Mesendoderm (in vitro differentiated cells): ENCODE results near the gene GALNT18.

Source experiments
- DNase-seq: peaks from one replicate; pipeline ENCODE4 v3.0.0; 2013
- H2AK5ac ChIP-seq: 2 replicates; pipeline ENCODE4 v1.6.1; 2013; ENCODE audit warnings: low read length, inconsistent platforms
- H2BK120ac ChIP-seq: 2 replicates; pipeline ENCODE4 v1.6.1; 2013; ENCODE audit warnings: low read depth, mild to moderate bottlenecking, low read length, moderate library complexity, mixed read lengths
- H2BK15ac ChIP-seq: replicated peaks from 2 replicates; pipeline ENCODE4 v1.6.1; 2013; ENCODE audit warnings: low read depth, mild to moderate bottlenecking, moderate library complexity
- H2BK5ac ChIP-seq: 2 replicates; pipeline ENCODE4 v1.6.1; 2013; ENCODE audit warnings: low read length, inconsistent platforms
- H3K18ac ChIP-seq: 2 replicates; pipeline ENCODE4 v1.6.1; 2013; ENCODE audit warnings: mild to moderate bottlenecking, low read length, mixed read lengths
- H3K23ac ChIP-seq: one replicate; pipeline ENCODE4 v1.6.1; 2013; ENCODE audit warnings: low read length
- H3K27ac ChIP-seq: 2 replicates; pipeline ENCODE4 v1.5.1; 2013; ENCODE audit warnings: low read depth, mild to moderate bottlenecking, inconsistent platforms, low read length, moderate library complexity
- H3K27me3 ChIP-seq: 2 replicates; pipeline ENCODE4 v1.6.1; 2013; ENCODE audit warnings: low read length, control low read depth, mild to moderate bottlenecking, inconsistent platforms; ENCODE audit not compliant: insufficient read depth, poor library complexity
- H3K36me3 ChIP-seq: 2 replicates; pipeline ENCODE4 v1.6.1; 2013; ENCODE audit warnings: low read length, inconsistent platforms; ENCODE audit not compliant: control insufficient read depth, insufficient read depth
- H3K4ac ChIP-seq: one replicate; pipeline ENCODE4 v1.6.1; 2013; ENCODE audit warnings: low read depth, mild to moderate bottlenecking, low read length, moderate library complexity
- H3K4me1 ChIP-seq: 2 replicates; pipeline ENCODE4 v1.6.1; 2013; ENCODE audit warnings: low read depth, low read length, inconsistent platforms; ENCODE audit not compliant: control insufficient read depth
- H3K4me2 ChIP-seq: 2 replicates; pipeline ENCODE4 v1.6.1; 2013; ENCODE audit warnings: low read length
- H3K4me3 ChIP-seq: 2 replicates; pipeline ENCODE4 v1.5.1; 2013; ENCODE audit warnings: mild to moderate bottlenecking, low read length
- H3K56ac ChIP-seq: one replicate; pipeline ENCODE4 v1.6.1; 2013; ENCODE audit warnings: low read length
- H3K79me1 ChIP-seq: 2 replicates; pipeline ENCODE4 v1.6.1; 2013; ENCODE audit warnings: low read length, inconsistent platforms
- H3K79me2 ChIP-seq: 2 replicates; pipeline ENCODE4 v1.6.1; 2013; ENCODE audit warnings: mild to moderate bottlenecking, low read length; ENCODE audit not compliant: control insufficient read depth, insufficient read depth
- H3K9ac ChIP-seq: 2 replicates; pipeline ENCODE4 v1.6.1; 2013; ENCODE audit warnings: low read length, inconsistent platforms
- H4K5ac ChIP-seq: one replicate; pipeline ENCODE4 v1.6.1; 2013; ENCODE audit warnings: low read length
- H4K8ac ChIP-seq: one replicate; pipeline ENCODE4 v1.6.1; 2013; ENCODE audit warnings: low read depth, mild to moderate bottlenecking, control low read depth, low read length, moderate library complexity
- WGBS: extraction: QIAGEN DNeasy Blood & Tissue Kit; methylation state at CpG from one replicate; pipeline ENCODE4 v1.1.7; 2013; ENCODE audit warnings: low lambda C conversion rate, missing lambda C conversion rate; ENCODE audit not compliant: insufficient coverage; ENCODE audit errors: extremely low coverage; 5-methylcytosine and 5-hydroxymethylcytosine counted together

Gene GALNT18

GRCh38 chr11:11414996-11415395 is 206.8 kb downstream of the GALNT18 start:
- no peak overlapping the region for H3K18ac ChIP-seq
- no peaks in the 10 kb centered on the region for H3K27me3 ChIP-seq
- H4K8ac ChIP-seq, result no peak overlapping the region
- no peak overlapping the region for H3K23ac ChIP-seq
- H3K56ac ChIP-seq, result no peak overlapping the region
- H2BK5ac ChIP-seq, result no peak overlapping the region
- H3K36me3 ChIP-seq, result no peaks in the 10 kb centered on the region
- H3K27ac ChIP-seq, result no peak overlapping the region
- H3K4ac ChIP-seq, result no peak overlapping the region
- no peak overlapping the region for H4K5ac ChIP-seq
- H2BK120ac ChIP-seq, result no peak overlapping the region
- no CpG with 5 or more reads among the region's 7 CpGs for WGBS
- no peak overlapping the region for H3K9ac ChIP-seq
- DNase-seq, result no peak
- peaks cover 2% of the 10 kb centered on the region for H3K4me1 ChIP-seq
- no peaks in the 10 kb centered on the region for H3K79me1 ChIP-seq
- H3K79me2 ChIP-seq, result no peaks in the 10 kb centered on the region
- H3K4me2 ChIP-seq, result no peak overlapping the region
- H2AK5ac ChIP-seq, result no peak overlapping the region
- no peak overlapping the region for H2BK15ac ChIP-seq
- no peak overlapping the region for H3K4me3 ChIP-seq

GRCh38 chr11:11413776-11414175 is 208.0 kb downstream of the GALNT18 start:
- no peak overlapping the region for H2BK5ac ChIP-seq
- no peak overlapping the region for H3K23ac ChIP-seq
- no peak overlapping the region for H3K27ac ChIP-seq
- no peak overlapping the region for H2BK120ac ChIP-seq
- no peak overlapping the region for H3K18ac ChIP-seq
- no peak overlapping the region for H4K5ac ChIP-seq
- H3K4ac ChIP-seq, result no peak overlapping the region
- no peak overlapping the region for H2BK15ac ChIP-seq
- no peak overlapping the region for H3K9ac ChIP-seq
- H3K4me1 ChIP-seq, result peaks cover 5% of the 10 kb centered on the region
- WGBS, result no CpG with 5 or more reads among the region's 6 CpGs
- no peaks in the 10 kb centered on the region for H3K36me3 ChIP-seq
- no peaks in the 10 kb centered on the region for H3K79me1 ChIP-seq
- H3K27me3 ChIP-seq, result no peaks in the 10 kb centered on the region
- no peak overlapping the region for H4K8ac ChIP-seq
- no peak overlapping the region for H2AK5ac ChIP-seq
- H3K56ac ChIP-seq, result no peak overlapping the region
- no peak overlapping the region for H3K4me3 ChIP-seq
- DNase-seq, result no peak
- no peaks in the 10 kb centered on the region for H3K79me2 ChIP-seq
- no peak overlapping the region for H3K4me2 ChIP-seq

GRCh38 chr11:11411401-11411985 is 210.3 kb downstream of the GALNT18 start:
- Histone ChIP-seq H3K4me3 (no peak overlapping the region), H2BK120ac (no peak overlapping the region), H2BK15ac (no peak overlapping the region), H2BK5ac (no peak overlapping the region), H3K9ac (no peak overlapping the region), H3K4me1 (peaks cover 5% of the 10 kb centered on the region), H3K36me3 (no peaks in the 10 kb centered on the region), H3K4me2 (no peak overlapping the region), H3K79me1 (no peaks in the 10 kb centered on the region), H3K23ac (no peak overlapping the region), H3K27me3 (no peaks in the 10 kb centered on the region), H3K4ac (no peak overlapping the region), H2AK5ac (no peak overlapping the region), H3K18ac (no peak overlapping the region), H3K27ac (no peak overlapping the region), H3K56ac (no peak overlapping the region), H3K79me2 (no peaks in the 10 kb centered on the region), H4K5ac (no peak overlapping the region), H4K8ac (no peak overlapping the region)
- no peak for DNase-seq
- no CpG with 5 or more reads among the region's 8 CpGs for WGBS

GRCh38 chr11:11409901-11410300 is 211.9 kb downstream of the GALNT18 start:
- no peak overlapping the region for H3K27ac ChIP-seq
- no CpG with 5 or more reads among the region's 3 CpGs for WGBS
- no peak overlapping the region for H4K8ac ChIP-seq
- no peaks in the 10 kb centered on the region for H3K79me2 ChIP-seq
- H3K4me3 ChIP-seq, result no peak overlapping the region
- no peak overlapping the region for H2BK15ac ChIP-seq
- H3K79me1 ChIP-seq, result no peaks in the 10 kb centered on the region
- no peak overlapping the region for H3K18ac ChIP-seq
- H3K56ac ChIP-seq, result no peak overlapping the region
- H2AK5ac ChIP-seq, result no peak overlapping the region
- H4K5ac ChIP-seq, result no peak overlapping the region
- no peak overlapping the region for H3K4ac ChIP-seq
- no peak for DNase-seq
- H2BK120ac ChIP-seq, result no peak overlapping the region
- no peak overlapping the region for H3K23ac ChIP-seq
- no peaks in the 10 kb centered on the region for H3K36me3 ChIP-seq
- no peaks in the 10 kb centered on the region for H3K27me3 ChIP-seq
- H2BK5ac ChIP-seq, result no peak overlapping the region
- H3K4me2 ChIP-seq, result no peak overlapping the region
- H3K9ac ChIP-seq, result no peak overlapping the region
- peaks cover 5% of the 10 kb centered on the region for H3K4me1 ChIP-seq

- H4K8ac ChIP-seq, result no peak overlapping the region
- H4K5ac ChIP-seq, result no peak overlapping the region
- H3K23ac ChIP-seq, result no peak overlapping the region
- H3K79me1 ChIP-seq, result no peaks in the 10 kb centered on the region
- H2AK5ac ChIP-seq, result no peak overlapping the region
- H3K4me3 ChIP-seq, result no peak overlapping the region
- H2BK15ac ChIP-seq, result no peak overlapping the region
- H3K36me3 ChIP-seq, result no peaks in the 10 kb centered on the region
- H2BK120ac ChIP-seq, result no peak overlapping the region
- H3K4me1 ChIP-seq, result peaks cover 6% of the 10 kb centered on the region
- H3K4ac ChIP-seq, result no peak overlapping the region
- H3K27ac ChIP-seq, result no peak overlapping the region
- WGBS, result no CpG with 5 or more reads among the region's 6 CpGs
- no peaks in the 10 kb centered on the region for H3K79me2 ChIP-seq
- no peak for DNase-seq
- no peaks in the 10 kb centered on the region for H3K27me3 ChIP-seq
- H3K56ac ChIP-seq, result no peak overlapping the region
- no peak overlapping the region for H3K4me2 ChIP-seq
- no peak overlapping the region for H3K9ac ChIP-seq
- no peak overlapping the region for H2BK5ac ChIP-seq
- H3K18ac ChIP-seq, result no peak overlapping the region
Measured at GRCh38 chr11:11409224-11409623, 212.6 kb downstream of the GALNT18 start.
